Measurements from ENCODE around the gene GATA6.

The GATA6 gene

GRCh38 chr18:22250591-22250996, 81.2 kb downstream of the GATA6 start (continued):
- peak; percentile 59 for TF ChIP-seq ZFHX2 (tag by site-specific recombination; conservative IDR thresholded peaks at IDR 0.05)

Measured in HEK293 (cell line).